KMS-11 (cell line): ENCODE results near the gene DUOXA1.

Source experiments
- H2AFZ ChIP-seq: fragments of 200-600 bp; sonication (generic); 2 replicates; pipeline ENCODE4 v1.6.1; 2016; ENCODE audit warnings: antibody characterized with exemption, mixed run types, low read depth
- H3K27ac ChIP-seq: fragments of 200-600 bp; sonication (generic); 2 replicates; pipeline ENCODE4 v1.6.1; 2016; ENCODE audit warnings: mild to moderate bottlenecking, mixed run types
- H3K27me3 ChIP-seq: fragments of 200-600 bp; sonication (generic); 2 replicates; pipeline ENCODE4 v1.6.1; 2017; ENCODE audit warnings: mild to moderate bottlenecking, low read depth, mixed run types, moderate library complexity; ENCODE audit not compliant: insufficient read depth
- H3K36me3 ChIP-seq: fragments of 200-600 bp; sonication (generic); 2 replicates; pipeline ENCODE4 v1.6.1; 2017; ENCODE audit warnings: mild to moderate bottlenecking, mixed run types; ENCODE audit not compliant: insufficient read depth
- H3K4me1 ChIP-seq: fragments of 200-600 bp; sonication (generic); 2 replicates; pipeline ENCODE4 v1.6.1; 2016; ENCODE audit warnings: mild to moderate bottlenecking, low read depth, mixed run types; ENCODE audit not compliant: poor library complexity, severe bottlenecking
- H3K4me2 ChIP-seq: fragments of 200-600 bp; sonication (generic); 2 replicates; pipeline ENCODE4 v1.7.0; 2016; ENCODE audit warnings: mild to moderate bottlenecking, mixed run types
- H3K4me3 ChIP-seq: fragments of 200-600 bp; sonication (generic); IDR thresholded peaks from 2 replicates; pipeline ENCODE4 v1.6.1; 2017; ENCODE audit warnings: low read depth, low read length, mixed read lengths; ENCODE audit not compliant: insufficient read depth
- H3K79me2 ChIP-seq: fragments of 200-600 bp; sonication (generic); 2 replicates; pipeline ENCODE4 v1.6.1; 2016; ENCODE audit warnings: low read depth, mixed run types; ENCODE audit not compliant: insufficient read depth
- H3K9ac ChIP-seq: fragments of 200-600 bp; sonication (generic); 2 replicates; pipeline ENCODE4 v1.6.1; 2016; ENCODE audit warnings: mild to moderate bottlenecking, mixed run types
- H4K20me1 ChIP-seq: fragments of 200-600 bp; sonication (generic); 2 replicates; pipeline ENCODE4 v1.6.1; 2016; ENCODE audit warnings: mild to moderate bottlenecking, mixed run types; ENCODE audit not compliant: insufficient read depth
- TF ChIP-seq, protein P1 (sequence below): fragments of 200-600 bp; sonication (generic); conservative IDR thresholded peaks from 2 replicates; pipeline ENCODE4 v1.6.1; 2017; ENCODE audit warnings: low read depth, mild to moderate bottlenecking, antibody characterized with exemption, low read length, moderate library complexity, mixed read lengths

Gene DUOXA1

DNA sequence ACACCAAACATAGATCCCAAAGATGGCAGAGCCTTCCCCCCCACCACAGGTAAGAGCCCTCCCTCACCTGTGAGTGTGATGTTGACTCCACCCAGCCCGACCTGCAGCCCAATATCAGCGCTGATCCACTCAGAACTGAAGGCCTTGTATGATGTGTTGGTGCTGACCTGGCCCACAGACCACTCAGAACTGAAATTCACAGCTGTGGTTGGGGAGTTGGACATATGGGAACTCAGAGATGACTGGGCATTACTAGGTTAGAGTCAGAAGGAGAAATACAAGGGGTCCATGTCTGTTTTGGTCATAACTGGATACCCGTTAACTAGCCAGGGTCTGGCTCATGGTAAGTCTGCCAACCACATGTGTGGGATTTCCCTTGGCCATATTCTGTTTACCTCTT, 8.7 kb downstream of the DUOXA1 start:
- H3K36me3 ChIP-seq = no peaks in the 10 kb centered on the region
- H2AFZ ChIP-seq = no peak overlapping the region
- H3K27ac ChIP-seq = no peak overlapping the region
- H3K4me1 ChIP-seq = no peaks in the 10 kb centered on the region
- no peaks in the 10 kb centered on the region for H3K79me2 ChIP-seq
- H3K27me3 ChIP-seq = no peaks in the 10 kb centered on the region
- no peak overlapping the region for H3K4me2 ChIP-seq
- no peak overlapping the region for H3K4me3 ChIP-seq
- no peak overlapping the region for H3K9ac ChIP-seq
- H4K20me1 ChIP-seq = no peaks in the 10 kb centered on the region
- TF ChIP-seq, protein P1, sequence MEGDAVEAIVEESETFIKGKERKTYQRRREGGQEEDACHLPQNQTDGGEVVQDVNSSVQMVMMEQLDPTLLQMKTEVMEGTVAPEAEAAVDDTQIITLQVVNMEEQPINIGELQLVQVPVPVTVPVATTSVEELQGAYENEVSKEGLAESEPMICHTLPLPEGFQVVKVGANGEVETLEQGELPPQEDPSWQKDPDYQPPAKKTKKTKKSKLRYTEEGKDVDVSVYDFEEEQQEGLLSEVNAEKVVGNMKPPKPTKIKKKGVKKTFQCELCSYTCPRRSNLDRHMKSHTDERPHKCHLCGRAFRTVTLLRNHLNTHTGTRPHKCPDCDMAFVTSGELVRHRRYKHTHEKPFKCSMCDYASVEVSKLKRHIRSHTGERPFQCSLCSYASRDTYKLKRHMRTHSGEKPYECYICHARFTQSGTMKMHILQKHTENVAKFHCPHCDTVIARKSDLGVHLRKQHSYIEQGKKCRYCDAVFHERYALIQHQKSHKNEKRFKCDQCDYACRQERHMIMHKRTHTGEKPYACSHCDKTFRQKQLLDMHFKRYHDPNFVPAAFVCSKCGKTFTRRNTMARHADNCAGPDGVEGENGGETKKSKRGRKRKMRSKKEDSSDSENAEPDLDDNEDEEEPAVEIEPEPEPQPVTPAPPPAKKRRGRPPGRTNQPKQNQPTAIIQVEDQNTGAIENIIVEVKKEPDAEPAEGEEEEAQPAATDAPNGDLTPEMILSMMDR = no peak

DNA sequence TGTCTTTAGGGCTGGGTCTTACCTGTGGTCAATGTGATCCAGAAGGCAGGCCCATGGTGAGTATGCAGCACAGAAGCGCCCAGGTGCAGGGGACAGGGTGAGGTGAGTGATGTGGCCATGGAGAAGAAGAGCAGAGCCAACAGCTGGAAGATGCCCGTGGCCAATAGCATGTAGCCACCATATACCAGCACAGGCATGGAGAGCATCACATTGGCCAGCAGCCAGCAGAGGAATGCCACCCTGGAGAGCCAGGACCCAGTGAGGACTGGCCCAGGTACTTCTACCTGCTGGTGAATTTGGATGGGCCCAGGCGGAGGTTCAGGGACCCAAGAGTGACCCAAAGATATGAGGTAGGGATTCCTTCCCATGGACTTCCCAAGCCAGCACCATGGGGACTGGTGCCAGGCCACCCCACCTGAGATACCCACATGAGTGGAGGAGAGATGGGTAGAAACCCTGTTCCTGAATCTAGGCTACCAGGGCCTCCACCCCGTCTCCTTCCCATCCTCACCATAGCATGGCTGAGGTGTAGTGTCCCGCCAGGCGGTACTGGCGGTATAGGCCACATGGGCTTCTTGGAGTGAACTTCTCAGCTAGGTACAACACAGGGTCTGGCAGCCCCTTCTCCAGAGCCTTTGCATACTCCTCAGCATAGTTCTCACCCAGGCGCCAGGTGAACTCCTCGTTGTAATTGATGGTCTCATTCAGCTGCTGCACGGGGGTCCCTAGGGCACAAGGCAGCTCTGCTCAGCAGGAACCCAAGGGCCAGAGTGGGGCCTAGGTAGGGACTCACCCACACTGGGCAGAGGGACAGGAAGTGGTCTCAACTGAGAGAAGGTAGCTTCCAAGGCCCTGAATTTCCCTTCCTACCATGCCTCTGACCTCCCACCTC, 9.4 kb downstream of the DUOXA1 start:
- TF ChIP-seq, protein P1 = no peak
- Histone ChIP-seq H3K27me3 (peaks cover 1% of the 10 kb centered on the region; the same call in 1 of the 2 replicates), H3K79me2 (no peaks in the 10 kb centered on the region)

DNA sequence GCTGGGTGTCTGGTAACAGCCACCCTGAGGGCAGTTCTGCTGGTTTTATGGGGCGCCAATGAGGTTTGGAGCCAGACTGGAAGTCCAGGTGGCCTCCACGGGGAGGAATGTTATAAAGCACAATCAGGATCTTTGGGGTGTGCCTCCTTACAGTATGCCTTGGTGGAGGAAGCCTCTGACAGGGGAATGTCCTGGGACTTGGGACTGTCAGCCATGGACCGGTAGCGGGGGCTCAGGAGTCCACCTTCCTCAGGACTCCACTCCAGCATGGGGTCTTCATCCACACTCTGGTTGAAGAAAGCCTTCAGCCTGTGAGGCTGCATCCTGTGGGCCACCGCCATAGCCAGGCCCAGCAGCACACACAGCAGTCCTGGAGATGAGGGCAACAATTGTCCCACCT, 10.7 kb downstream of the DUOXA1 start:
- Histone ChIP-seq H3K9ac (no peak overlapping the region), H3K4me1 (no peaks in the 10 kb centered on the region), H3K27ac (no peak overlapping the region), H3K27me3 (peaks cover 13% of the 10 kb centered on the region), H3K36me3 (no peaks in the 10 kb centered on the region), H3K79me2 (no peaks in the 10 kb centered on the region), H3K4me3 (no peak overlapping the region), H4K20me1 (no peaks in the 10 kb centered on the region), H2AFZ (no peak overlapping the region), H3K4me2 (no peak overlapping the region)
- TF ChIP-seq, protein P1 = no peak

More for the DNA sequence above, 9.4 kb downstream of the DUOXA1 start:
- no peak overlapping the region for H2AFZ ChIP-seq
- no peak overlapping the region for H3K4me2 ChIP-seq
- H3K4me3 ChIP-seq = no peak overlapping the region
- H3K9ac ChIP-seq = no peak overlapping the region
- H3K4me1 ChIP-seq = no peaks in the 10 kb centered on the region
- H4K20me1 ChIP-seq = no peaks in the 10 kb centered on the region
- H3K36me3 ChIP-seq = no peaks in the 10 kb centered on the region
- H3K27ac ChIP-seq = no peak overlapping the region

DNA sequence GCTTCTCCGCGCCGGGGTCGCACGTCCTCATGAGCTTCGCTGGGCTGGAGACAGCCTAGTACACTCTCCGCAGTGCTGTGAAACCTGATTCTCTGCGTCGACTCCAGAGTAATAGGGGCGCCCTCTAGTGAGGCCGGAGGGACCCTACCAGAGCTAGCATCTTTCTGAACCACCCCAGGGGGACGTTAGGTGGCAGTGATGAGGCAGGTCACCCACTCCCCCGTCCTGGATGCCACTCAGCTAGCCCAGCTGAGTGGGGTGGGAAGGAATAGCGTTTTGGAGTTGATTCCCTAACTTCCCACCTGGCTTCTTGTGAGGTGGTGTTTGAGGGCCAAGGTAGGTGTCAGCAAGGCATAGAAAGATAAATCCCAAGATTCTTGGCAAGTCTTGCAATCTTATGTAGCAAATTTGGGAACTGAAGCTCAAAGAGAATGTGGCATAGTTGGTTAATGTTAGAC, 11.5 kb downstream of the DUOXA1 start:
- peaks cover 21% of the 10 kb centered on the region for H3K27me3 ChIP-seq
- no peaks in the 10 kb centered on the region for H3K79me2 ChIP-seq
- H3K36me3 ChIP-seq = no peaks in the 10 kb centered on the region
- no peaks in the 10 kb centered on the region for H4K20me1 ChIP-seq
- no peak overlapping the region for H3K4me3 ChIP-seq
- peak overlapping the region; percentile 66; the same call in 1 of the 2 replicates for H2AFZ ChIP-seq
- TF ChIP-seq, protein P1 = peak; percentile 98
- H3K4me1 ChIP-seq = no peaks in the 10 kb centered on the region
- H3K4me2 ChIP-seq = peak overlapping the region; percentile 39; the same call in 1 of the 2 replicates
- no peak overlapping the region for H3K9ac ChIP-seq
- no peak overlapping the region for H3K27ac ChIP-seq
